HG03066 (cell line): ENCODE data around the gene ANKEF1.

ENCODE experiments used
- ATAC-seq: cut with Tn5 transposase; IDR thresholded peaks from one replicate; pipeline ENCODE4 v1.9.1; 2021; ENCODE audit warnings: low read depth; ENCODE audit not compliant: unreplicated experiment

ANKEF1 gene

DNA sequence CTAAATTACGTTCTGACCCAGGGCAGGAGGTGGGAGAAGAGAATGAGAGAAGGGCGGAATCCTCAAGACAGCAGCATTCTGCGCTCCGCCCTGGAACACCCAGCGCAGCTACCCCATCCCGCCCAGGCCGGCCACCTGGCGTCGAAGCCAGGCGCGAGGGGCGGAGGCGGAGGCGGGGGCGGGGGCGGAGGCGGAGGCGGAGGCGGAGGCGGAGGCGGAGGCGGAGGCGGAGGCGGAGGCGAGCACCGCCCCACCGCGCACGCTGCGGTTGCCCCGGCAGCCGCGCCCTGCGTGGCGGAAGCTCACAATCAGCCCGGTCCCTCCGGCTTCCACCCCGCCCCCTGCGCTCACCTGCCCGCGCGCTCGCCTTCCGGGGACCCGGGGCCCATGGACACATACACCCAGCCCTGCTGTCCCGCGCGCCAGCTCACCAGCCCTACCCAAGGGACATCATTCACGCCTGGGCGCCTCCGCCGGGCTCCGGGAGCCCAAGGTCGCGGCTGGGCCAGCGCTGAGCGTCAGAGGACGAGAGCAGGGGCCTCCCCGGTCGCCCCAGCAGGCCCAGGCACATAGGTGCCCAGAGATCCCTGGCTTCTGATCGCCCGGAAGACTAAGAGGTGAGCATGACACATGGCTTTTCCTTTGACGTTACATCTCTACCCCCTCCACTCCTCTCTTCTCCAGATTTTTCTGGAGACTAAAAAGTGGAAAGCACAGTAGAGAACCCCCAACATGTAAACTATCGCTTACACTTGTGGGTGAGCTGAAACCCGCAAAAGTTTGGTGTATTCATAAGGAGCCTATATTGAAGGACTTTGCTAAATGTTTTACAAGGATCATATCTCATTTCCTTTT, at the start of gene ANKEF1:
Gene ANKEF1 (plus strand): TSS at position 271 of the 855 bp plus-strand sequence. CDS start 3,315 bp downstream, outside the sequence.
- ATAC-seq, result peak; percentile 90

DNA sequence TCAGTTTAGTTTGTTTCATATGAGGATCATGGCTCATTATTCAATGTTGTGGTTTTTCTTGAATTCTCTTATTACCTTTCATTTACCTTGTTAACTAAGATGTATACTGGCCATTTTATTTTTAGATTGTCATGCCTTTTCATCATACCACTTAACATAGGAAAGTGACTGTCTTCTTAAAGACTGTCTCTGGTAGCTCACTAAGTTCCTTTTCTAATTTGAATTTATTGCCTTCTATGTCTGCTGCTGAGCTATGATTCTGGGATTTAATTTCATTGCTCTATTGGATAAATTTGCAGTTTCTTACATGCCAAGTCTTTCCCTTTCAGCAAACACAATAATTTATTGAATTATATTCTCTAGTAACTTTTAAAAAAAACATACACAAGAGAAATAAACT, 49.5 kb upstream of the ANKEF1 start:
- no peak for ATAC-seq

DNA sequence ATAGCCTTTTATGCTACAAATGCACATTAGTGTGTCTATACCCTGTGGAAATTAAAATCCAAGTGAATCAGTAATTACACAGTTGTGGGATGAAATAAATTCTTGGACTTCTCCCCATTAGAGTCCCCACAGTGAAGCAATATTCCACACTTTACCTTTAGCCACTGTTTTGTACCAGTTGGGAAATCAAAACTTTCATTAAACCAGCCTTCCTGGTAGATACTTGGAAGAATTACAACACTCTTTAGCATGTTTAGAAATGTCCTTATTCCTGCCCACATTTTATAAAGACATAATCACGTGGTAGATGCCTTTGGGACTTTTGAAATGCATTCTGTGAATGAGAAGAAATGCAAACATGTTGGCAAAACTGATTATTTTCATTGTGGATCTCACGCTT, 49.0 kb upstream of the ANKEF1 start:
- no peak for ATAC-seq

DNA sequence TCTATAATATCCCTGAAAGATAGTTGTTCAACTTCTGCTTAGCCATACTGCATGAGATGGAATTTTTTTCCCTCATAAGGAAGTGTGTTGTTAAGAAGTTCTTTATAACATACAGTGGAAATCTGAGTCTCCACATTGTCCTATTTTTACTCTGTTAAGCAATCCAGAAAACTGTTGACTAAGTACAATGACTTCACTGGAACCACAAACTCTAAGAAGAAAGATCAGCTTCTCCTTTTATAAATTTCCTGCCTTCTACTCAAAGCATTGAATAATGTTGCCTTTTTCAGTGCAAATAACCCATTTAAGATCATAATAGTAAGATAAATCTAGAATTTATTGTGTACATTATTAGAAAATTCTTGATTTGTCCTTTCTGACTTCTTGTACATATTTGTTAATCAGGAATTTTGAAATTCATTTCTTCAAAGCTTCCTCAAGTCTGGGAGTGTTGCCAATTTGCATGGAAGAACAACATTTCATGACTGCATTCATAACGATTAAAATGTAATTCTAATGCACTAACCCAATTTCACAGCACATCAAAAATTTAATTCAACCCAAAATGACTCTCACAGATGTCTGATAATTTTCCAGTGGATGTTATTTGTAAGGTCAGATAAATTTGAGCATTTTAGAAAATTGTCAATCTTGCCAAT, 45.6 kb upstream of the ANKEF1 start:
- ATAC-seq, result no peak

DNA sequence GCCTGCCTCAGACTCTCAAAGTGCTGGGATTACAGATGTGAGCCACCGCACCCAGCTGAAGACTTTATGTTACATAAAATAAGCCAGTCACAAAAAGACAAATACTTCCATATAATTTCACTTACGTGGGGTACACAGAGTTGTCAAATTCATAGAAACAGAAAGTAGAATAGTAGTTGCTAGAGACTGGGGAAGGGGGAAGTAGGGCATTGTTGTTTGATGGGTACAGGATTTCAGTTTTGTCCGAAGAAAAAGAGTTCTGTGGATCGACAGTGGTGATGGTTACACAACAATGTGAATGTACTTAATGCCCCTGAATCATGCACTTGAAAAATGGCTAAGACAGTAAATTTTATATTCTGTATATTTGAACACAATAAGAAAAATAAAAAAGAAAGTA, 41.6 kb upstream of the ANKEF1 start:
- no peak for ATAC-seq

DNA sequence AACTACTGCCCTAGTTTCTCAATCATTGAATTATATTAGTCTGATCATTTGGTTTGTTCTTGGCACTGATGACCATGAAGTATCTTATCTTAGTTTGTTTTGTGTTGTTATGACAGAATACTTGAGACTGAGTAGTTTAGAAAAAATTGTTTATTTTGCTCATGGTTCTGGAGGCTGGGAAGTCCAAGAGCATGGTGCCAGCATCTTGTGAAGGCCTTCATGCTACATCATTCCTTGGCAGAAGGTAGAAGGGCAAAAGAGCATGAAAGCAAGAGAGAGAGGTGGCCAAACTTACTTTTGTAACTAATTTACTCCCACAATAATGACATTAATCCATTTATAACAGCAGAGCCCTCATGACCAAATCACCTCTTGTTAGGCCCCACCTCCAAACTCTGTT, 40.1 kb upstream of the ANKEF1 start:
- no peak for ATAC-seq

DNA sequence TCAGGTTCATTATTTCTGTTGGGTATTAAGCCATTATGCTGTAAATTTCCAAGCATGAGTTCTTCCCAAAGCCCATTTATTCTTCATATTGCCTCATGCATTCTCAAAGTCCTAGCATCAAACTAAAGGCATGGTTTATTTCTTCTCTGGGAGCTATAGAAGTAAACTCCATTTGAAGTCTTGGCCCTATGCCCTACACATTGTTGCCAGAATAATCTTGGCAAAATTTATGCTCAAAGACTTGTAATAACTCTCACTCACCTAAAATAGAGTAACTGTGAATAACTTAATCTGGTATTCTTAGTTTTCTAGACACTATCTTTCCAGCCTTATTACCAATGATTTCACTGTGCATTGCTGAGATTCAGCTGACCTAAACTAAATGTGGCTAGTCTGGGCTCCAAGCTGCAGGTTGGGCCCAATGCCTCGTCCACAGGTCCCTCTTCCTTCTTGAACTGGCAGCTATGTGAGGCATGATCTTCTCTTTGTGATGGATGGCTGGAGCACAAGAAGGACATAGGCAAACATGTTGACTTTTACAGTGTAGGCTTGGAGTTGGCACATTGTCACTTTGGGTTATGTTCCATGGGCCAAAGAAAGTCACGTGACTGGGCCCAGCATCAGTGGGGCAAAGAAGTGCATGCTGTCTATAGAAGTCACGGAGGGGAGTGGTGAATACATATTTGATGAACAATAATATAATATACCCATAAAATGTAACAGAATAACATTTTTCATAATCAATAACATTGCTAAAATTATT, 39.1 kb upstream of the ANKEF1 start:
- no peak for ATAC-seq

DNA sequence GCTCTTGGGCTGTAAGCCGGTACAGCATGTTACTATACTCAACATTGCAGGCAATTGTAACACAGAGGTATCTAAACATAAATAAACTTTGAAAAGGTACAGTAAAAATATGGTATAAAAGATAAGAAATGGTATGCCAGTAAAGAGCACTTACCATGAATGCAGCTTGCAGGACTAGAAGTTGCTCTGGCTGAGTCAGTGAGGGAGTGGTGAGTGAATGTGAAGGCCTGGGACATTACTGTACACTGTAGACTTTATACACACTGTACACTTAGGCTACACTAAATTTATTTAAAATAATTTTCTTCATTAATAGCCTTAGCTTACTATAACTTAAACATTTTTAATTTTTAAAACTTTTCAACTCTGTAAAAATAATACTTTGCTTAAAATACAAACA, 37.8 kb upstream of the ANKEF1 start:
- no peak for ATAC-seq

DNA sequence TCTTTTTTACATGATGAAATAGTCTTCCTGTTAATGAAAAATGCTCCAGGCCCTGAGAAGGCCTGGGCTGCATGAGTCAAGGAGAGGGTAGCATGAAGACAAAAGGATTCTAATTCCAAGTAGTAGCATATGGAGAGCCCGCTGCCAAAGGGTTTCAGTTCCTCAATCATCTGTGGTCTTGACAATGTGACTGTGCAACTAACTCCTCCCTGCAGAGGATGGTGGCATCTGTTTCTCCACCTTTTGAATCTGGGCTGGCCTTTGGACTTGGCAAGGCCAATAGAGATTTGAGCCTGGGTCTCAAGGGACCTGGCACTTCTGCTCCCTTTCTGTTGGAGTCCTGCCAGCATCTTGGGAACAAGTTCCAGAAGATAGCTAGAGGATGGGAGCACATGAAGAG, 35.1 kb upstream of the ANKEF1 start:
- no peak for ATAC-seq

DNA sequence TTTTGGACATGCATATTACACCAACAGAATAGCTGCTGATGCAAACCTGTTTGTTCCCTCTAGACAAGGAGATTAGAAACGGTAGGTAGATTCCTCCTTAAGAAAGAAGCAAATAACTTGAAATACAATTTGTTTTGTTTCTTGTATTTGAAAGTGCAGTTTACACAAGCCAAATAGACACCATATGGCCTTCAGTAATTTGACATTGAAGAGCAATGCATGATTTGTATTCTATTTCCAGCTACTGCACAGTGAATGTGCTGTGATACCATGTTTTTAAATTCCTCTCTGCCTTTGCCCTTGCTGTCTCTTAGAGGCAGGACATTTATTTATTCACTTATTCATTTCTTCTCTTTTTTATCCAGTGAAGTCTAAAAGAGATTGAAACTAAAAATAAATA, 31.9 kb upstream of the ANKEF1 start:
- no peak for ATAC-seq

DNA sequence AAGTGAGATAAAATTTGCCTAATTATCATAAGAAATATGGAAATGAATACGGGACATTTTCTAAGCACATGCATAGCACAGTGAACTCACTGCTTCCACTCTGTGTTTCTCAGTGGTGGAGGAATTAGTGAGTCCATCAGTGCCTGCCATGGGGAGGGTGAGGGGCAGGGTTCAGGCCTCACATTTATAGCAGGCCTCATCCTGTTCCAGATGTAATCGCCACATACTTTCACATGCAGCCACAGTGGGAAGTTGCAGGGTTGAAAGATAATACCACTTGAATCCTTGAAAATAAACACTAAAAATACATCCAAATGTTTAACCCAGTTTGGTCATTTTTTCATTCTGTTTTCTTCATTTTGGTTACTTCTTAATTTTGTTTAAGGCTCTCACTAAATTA, 29.9 kb upstream of the ANKEF1 start:
- ATAC-seq, result no peak

DNA sequence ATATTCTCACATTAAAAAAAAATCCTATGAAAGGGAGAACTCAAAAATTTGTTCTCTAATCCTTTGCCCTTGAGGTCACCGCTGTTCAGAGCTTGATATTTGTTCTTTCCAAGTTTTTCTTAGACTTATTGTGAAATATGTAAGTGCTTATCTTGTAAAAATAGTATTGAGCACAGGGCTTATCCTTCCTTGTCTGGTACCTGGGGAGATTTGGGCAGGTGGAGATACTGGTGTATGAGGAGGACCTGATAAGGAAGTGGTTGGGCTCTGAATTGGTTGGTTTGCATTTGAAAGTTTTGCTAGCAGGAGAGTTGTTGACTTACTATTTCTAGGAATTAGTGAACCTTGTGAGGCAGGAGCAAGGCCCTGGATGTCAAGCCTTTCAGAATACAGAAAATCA, 28.9 kb upstream of the ANKEF1 start:
- ATAC-seq, result no peak

DNA sequence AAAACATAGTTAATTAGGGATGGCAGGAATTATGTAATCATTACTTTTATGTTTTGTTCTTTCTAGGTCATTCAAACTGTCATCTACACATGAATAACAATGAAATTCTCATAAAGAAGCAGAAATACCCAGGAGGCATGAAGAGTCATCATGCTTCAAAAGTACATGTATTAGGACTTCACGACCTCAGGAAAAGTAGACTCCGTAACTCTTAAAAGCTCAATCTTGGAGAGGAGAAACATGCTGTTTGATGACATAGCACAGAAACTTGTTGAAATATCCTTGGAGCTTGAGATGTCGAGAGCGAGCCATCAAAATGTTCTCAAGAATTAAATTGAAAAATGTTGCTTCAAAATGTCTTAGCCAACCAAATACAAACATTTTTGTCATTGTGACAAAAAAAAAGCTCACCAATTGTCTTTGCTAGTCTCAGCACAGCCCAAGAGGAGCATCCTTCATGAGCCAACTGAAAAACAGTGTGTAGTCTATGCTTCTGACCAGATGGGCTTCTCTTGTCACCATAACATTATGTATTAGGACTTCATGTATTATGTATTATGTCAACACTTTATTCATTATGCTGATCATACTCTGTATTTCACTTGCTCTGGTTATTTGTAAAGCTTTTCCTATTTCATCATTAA, 28.2 kb upstream of the ANKEF1 start:
- ATAC-seq, result no peak

DNA sequence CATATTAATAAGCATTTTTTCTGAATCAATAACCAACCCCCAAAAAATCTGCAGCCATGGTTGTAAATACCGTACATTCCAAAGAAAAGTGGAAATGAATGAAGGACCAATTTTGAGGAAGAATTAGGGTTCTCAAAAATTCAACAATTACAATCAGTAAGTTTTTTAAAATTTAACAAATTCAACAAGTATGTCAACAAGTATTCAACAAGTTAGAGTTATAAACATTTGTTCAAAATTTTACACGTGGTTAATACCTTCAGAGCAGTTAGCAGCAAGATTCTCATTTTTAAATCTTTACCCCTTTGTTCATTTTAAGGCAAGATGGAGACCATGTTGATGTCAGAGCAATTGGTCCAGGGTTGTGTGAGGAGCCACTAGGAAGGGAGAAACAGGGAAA, 27.6 kb upstream of the ANKEF1 start:
- no peak for ATAC-seq

DNA sequence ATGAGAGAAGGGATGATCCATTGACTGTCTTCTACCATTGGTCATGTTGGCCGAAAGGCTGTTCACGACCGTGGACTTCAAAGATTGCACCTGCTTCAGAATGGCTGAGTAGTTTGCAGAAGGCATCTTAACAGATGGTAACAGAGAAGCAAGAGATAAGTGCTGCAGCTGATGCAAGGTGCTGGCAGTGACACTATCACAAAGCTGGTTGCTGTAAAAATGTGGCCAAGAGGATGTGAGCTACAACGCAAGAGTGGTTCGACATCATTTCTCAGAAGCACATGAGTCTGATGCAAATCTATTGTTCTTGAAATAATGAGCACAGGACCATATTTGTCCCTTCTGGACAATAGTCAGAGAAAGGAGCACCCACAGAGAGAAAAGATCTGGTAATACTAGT, 27.0 kb upstream of the ANKEF1 start:
- no peak for ATAC-seq

DNA sequence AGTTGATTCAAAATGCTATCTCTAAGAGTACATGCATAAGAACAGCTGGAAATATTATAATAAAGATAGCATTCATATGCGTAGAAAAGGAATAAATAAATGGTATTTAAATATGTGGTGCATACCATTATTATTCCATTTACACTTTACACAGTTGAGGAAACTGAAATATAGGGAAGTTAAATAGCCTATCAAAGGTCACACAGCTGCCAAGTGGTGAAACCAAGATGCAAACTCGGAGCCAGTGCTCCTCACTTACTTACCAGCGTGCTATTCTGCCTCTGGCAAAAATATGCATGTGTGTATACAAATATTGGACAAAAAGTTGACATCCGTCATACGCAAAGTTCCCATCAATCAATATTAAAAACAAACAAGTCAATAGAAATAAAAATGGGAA, 22.3 kb upstream of the ANKEF1 start:
- no peak for ATAC-seq

DNA sequence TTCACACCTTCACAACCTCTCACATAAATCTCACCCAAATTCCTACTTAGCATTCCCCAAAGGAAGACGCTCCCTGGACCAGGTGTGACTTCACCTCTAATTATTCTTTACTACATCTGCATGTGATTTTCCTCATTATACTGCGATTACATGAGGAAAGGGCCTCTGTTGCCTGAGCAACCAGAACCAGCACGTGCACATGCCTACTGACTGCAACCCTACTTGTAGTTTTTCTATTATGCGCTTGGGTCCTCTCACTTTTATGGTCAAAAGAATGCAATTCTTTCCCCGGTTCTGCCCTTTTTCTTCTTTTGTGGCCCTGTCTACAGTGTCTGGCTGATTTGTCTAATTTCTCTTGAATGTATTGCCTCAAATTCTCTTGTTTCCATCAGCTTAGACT, 20.4 kb upstream of the ANKEF1 start:
- no peak for ATAC-seq

DNA sequence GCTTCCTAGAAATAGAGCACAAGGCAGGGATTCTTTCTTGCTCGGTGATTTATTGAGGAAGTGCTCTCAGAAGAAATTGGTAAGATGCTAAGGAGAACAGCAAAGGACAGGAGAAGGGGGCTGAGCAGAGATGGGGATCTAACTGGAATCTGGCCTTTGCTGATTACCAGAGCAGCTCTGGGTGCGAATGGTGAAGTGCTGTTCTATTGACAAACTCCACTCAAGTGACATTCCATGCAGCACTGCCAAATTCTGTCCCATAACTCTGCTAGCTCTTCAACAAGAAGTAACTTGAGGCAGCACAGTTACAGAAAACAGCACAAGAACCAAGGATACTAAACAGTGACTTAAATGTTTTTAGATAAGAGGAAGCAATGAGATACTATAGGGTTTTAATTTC, 13.8 kb upstream of the ANKEF1 start:
- no peak for ATAC-seq

DNA sequence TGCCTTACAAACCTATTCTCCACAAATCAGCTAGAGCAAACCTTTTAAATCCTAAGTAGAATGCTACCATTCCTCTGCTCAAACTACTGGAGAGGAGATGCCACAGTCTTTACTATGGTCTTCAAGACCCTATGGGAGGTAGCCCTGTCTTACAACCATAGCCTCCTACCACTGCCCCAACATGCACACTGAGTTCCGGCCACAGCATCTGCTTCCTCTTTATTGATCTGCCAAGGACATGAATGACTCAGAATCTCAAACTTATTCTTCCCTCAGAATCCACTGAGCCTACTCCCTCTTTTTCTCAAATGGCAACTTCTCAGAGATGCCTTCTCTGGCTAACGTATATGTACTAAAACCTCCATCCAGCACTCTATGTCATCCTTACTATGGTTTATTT, 12.2 kb upstream of the ANKEF1 start:
- ATAC-seq, result no peak

DNA sequence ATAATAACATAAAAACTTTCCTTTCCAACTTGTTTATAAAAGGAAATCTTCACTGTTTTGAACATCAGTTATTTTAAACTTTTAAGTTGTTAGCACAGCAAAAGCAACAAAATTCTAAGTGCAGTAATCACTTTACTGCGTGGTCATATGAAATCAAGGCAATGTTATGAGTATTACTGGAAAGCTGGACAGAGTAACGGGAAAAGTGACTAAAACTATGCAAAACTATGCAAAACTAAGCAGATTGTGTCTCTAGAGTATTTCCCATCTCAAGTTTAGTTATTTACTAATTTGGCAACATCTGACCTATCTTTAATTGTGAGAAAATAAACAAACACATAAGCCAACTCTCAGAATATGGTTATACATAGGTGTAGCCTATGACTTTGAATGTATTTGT, 10.9 kb upstream of the ANKEF1 start:
- ATAC-seq, result no peak
